GM12878 (cell line): Measurements from ENCODE around the gene DDX20. TPM values are rescaled to one million over a fixed set of nuclear protein-coding genes. Genes with fewer than 3 reads are reported as not detected.
A peak's percentile ranks its signal among the peaks of the same experiment; 100 is the strongest.

Experiments used
- ATAC-seq: fragments of 200-7000 bp; cut with Tn5 transposase; 3 replicates; pipeline ENCODE4 v1.9.1; 2020; ENCODE audit warnings: mild to moderate bottlenecking, moderate library complexity
- BruUV-seq: library from RNA; stranded (reverse); fragments of 400-500 nt; replicated peaks from 2 replicates; lab custom pipeline; 2021; lab: Mats Ljungman, UMichigan
- CTCF ChIA-PET: fragments of 300-600 bp; sonication (Branson Sonifier 250); formaldehyde crosslinking; extraction: SDS; loops from one replicate; lab custom pipeline; 2021; ENCODE audit warnings: inconsistent platforms; lab: Yijun Ruan, JAX
- POLR2A ChIA-PET: fragments of 350-600 bp; formaldehyde crosslinking; extraction: SDS; loops from one replicate; lab custom pipeline; 2021; ENCODE audit warnings: inconsistent platforms; lab: Charles Lee
- RAD21 ChIA-PET: fragments of 300-600 bp; sonication (Branson Sonifier 250); formaldehyde crosslinking; loops from one replicate; lab custom pipeline; 2023; ENCODE audit warnings: antibody characterized with exemption; ENCODE audit not compliant: unreplicated experiment; lab: Charles Lee
- SMC1A ChIA-PET: fragments of 300-600 bp; sonication (Branson Sonifier 250); formaldehyde crosslinking; loops from one replicate; lab custom pipeline; 2023; ENCODE audit not compliant: unreplicated experiment, uncharacterized antibody; lab: Charles Lee
- DNase-seq: peaks from one replicate; pipeline ENCODE4 v3.0.0-alpha.2; 2011; ENCODE audit warnings: low read depth, low spot score
- FAIRE-seq: peaks from 3 replicates; lab custom pipeline; 2011; peaks lifted over from hg19 to GRCh38; lab: Jason Lieb, UNC
- H2AFZ ChIP-seq: 2 replicates; pipeline ENCODE4 v1.6.0; 2011; ENCODE audit warnings: low read depth, low read length, control low read depth; ENCODE audit not compliant: control insufficient read depth
- H3K27ac ChIP-seq: 2 replicates; pipeline ENCODE4 v1.5.1; 2011; ENCODE audit warnings: control low read depth; ENCODE audit not compliant: control insufficient read depth, insufficient read depth
- H3K27me3 ChIP-seq, 2 experiments: replicated peaks in 1 of 2; 2 replicates each; pipeline versions ENCODE4 v1.6.0 to v1.6.1; 2011; ENCODE audit warnings: low read length in 1 of 2; ENCODE audit not compliant: control insufficient read depth in 2 of 2, insufficient read depth in 2 of 2
- H3K36me3 ChIP-seq, 2 experiments: 2 replicates each; pipeline ENCODE4 v1.5.1; 2011; ENCODE audit warnings: low read length in 1 of 2; ENCODE audit not compliant: control insufficient read depth in 2 of 2, insufficient read depth in 2 of 2
- H3K4me1 ChIP-seq: 2 replicates; pipeline ENCODE4 v1.6.1; 2011; ENCODE audit warnings: mild to moderate bottlenecking, low read length, moderate library complexity, mixed read lengths; ENCODE audit not compliant: control insufficient read depth, insufficient read depth
- H3K4me2 ChIP-seq: 2 replicates; pipeline ENCODE4 v1.6.0; 2011; ENCODE audit warnings: control low read depth; ENCODE audit not compliant: control insufficient read depth, insufficient read depth
- H3K4me3 ChIP-seq: fragments of 200-600 bp; sonication (generic); 2 replicates; pipeline ENCODE4 v1.5.1; 2016
- H3K79me2 ChIP-seq: 2 replicates; pipeline ENCODE4 v1.6.0; 2011; ENCODE audit warnings: low read length; ENCODE audit not compliant: control insufficient read depth, insufficient read depth
- H3K9ac ChIP-seq: 2 replicates; pipeline ENCODE4 v1.8.0; 2011; ENCODE audit warnings: low read length, control low read depth, mixed read lengths; ENCODE audit not compliant: control insufficient read depth, insufficient read depth
- H3K9me3 ChIP-seq: replicated peaks from 3 replicates; pipeline ENCODE4 v1.5.1; 2011; ENCODE audit warnings: mild to moderate bottlenecking, low read length; ENCODE audit not compliant: control insufficient read depth, insufficient read depth
- H4K20me1 ChIP-seq: 2 replicates; pipeline ENCODE4 v1.6.0; 2011; ENCODE audit not compliant: control insufficient read depth, insufficient read depth
- JUNB ChIP-seq: IDR thresholded peaks from 2 replicates; pipeline ENCODE4 v1.6.1; 2016; ENCODE audit warnings: antibody characterized with exemption, mild to moderate bottlenecking
- MYC ChIP-seq: IDR thresholded peaks from 2 replicates; pipeline ENCODE4 v1.6.1; 2011; ENCODE audit warnings: mild to moderate bottlenecking, low read length, moderate library complexity, inconsistent platforms; ENCODE audit not compliant: insufficient read depth, insufficient replicate concordance, insufficient read length, severe bottlenecking
- PML ChIP-seq: IDR thresholded peaks from 2 replicates; pipeline ENCODE4 v1.6.1; 2012; ENCODE audit warnings: low read length, inconsistent platforms
- RAD51 ChIP-seq: fragments of 450-650 bp; IDR thresholded peaks from 2 replicates; pipeline ENCODE4 v1.6.1; 2016; ENCODE audit warnings: moderate library complexity, mild to moderate bottlenecking, inconsistent platforms
- TBL1XR1 ChIP-seq: IDR thresholded peaks from 2 replicates; pipeline ENCODE4 v1.6.1; 2012; ENCODE audit warnings: low read depth, low read length, improper control_type of control experiment
- ZNF217 ChIP-seq: fragments of 450-650 bp; IDR thresholded peaks from 2 replicates; pipeline ENCODE4 v1.6.1; 2017; ENCODE audit warnings: antibody characterized with exemption, mild to moderate bottlenecking
- WGBS: methylation state at CpG from one replicate; pipeline ENCODE4 v1.1.6; 2016; ENCODE audit warnings: low lambda C conversion rate; ENCODE audit not compliant: insufficient replicate concordance, insufficient coverage; ENCODE audit errors: missing lambda C conversion rate; 5-methylcytosine and 5-hydroxymethylcytosine counted together
- in situ Hi-C: fragments of 300-500 bp; cut with MboI; formaldehyde crosslinking; loops from 9 replicates; pipeline ENCODE4 v1.14.3; 2018; ENCODE audit warnings: mixed read lengths
- intact Hi-C: fragments of 100-400 bp; cut with micrococcal nuclease; formaldehyde crosslinking; loops from one replicate; pipeline ENCODE4 v1.14.2; 2022; ENCODE audit not compliant: unreplicated experiment
- polyA plus RNA-seq, 11 experiments: library from polyadenylated mRNA; depleted of rRNA in 4 of 11; unstranded in 6 of 11; stranded (reverse) in 5 of 11; fragments of >200 nt; fragmentation: Nextera tagmentation in 4 of 11; fragmentation: Illumina TruSeq in 1 of 11; extraction: Ambion mirVana in 4 of 11; extraction: Trizol in 1 of 11; gene quantifications; 1 replicate in 1 of 11; 2 replicates in 10 of 11; pipeline versions ENCODE4 v1.2.1 to v1.2.3, GENCODE V29; 2011 to 2016; ENCODE audit warnings: inconsistent platforms in 2 of 11, missing spikeins in 2 of 11, low read depth in 1 of 11
- total RNA-seq, 4 experiments: library from RNA; depleted of rRNA in 3 of 4; stranded (reverse); fragments of >200 nt in 3 of 4; fragmentation: Illumina TruSeq in 1 of 4; extraction: Trizol in 1 of 4; gene quantifications; 2 replicates each; pipeline versions ENCODE4 v1.2.1 to v1.2.3, GENCODE V29; 2013 to 2021

DDX20 gene
- total and polyA plus RNA-seq, 10 of the 15 experiments (the other 5 are each of a cell fraction or from before 2014, with no cell fraction given): 7.2 to 30.6 (median 25.1) TPM

DNA sequence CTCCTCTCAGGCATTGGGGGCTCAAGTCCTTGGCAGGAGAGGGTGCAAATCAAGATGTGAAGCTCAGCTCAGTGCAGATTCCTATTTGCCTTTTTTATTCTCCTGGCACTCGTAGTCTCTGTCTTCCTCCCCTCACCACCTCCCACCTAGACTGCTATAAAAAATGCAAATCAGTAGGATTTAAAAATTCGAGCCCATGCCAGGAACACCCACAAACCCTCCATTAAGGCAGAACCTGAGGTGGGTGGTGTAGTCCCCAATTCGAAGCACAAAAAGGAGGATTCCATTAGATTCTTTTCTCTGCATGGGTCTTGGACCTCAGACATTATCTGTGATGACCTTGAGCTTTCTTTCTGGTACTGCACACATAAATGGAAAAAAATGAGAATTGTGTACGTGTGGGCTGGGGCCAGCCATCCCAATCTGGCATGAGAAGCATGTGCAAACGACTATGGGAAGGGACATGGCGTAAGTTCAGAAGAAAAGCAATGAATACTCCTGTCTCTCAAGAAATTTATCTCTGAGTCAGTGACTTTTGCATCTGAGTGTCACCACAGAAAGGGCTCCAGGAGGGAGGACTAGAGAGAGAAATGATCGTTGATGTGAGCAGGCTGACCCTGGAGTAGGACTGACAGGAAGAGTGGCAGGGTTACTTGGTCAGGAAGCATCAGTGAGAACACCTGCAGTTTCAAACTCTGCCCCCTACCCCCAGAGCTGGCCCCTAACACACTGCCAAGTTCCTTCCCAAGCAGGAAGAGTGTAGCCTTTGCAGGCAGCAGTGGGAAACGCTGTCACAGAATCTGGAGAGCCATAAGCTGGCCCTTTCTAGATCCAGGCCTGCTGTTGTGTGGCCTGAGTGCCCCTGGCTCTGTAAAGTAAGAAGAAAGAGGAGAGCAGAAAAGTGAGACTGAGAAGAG lies 18.2 kb upstream of the DDX20 start:
- FAIRE-seq (peak; percentile 64), ATAC-seq (no peak), DNase-seq (no peak)
- Histone ChIP-seq H3K4me1 (peaks cover 11% of the 10 kb centered on the region), H3K4me3 (peak overlapping the region; percentile 86), H2AFZ (no peak overlapping the region; the same call in 1 of the 2 replicates), H3K36me3 (no peaks in the 10 kb centered on the region), H3K9me3 (no peaks in the 10 kb centered on the region), H3K4me2 (peak overlapping the region; percentile 100), H3K27ac (no peak overlapping the region), H3K27me3 (peaks cover 0 to 6% of the 10 kb centered on the region in 2 experiments; a peak in 2 of 4 replicates), H4K20me1 (no peaks in the 10 kb centered on the region), H3K79me2 (no peaks in the 10 kb centered on the region), H3K9ac (no peak overlapping the region)
- intact Hi-C loops (no loop called here), in situ Hi-C loops (no loop called here)
- WGBS: 63% methylated on average over 8 of the region's 8 CpGs
- ChIA-PET POLR2A (interaction anchor here (0.6 to 2.2 kb wide), 8 partner anchors 14 to 229 kb away, joined by 3 to 6 read pairs (median 3); partner anchors contain the start of gene RAP1A), SMC1A (interaction anchor here (1.1 to 4.8 kb wide), 13 partner anchors 10 to 289 kb away, joined by 3 to 31 read pairs (median 5); no protein-coding TSS in a partner anchor), CTCF (interaction anchor here (0.8 to 12.7 kb wide), 11 partner anchors 8 to 255 kb away, joined by 3 to 135 read pairs (median 6); no protein-coding TSS in a partner anchor), RAD21 (interaction anchor here (0.7 to 3.9 kb wide), 13 partner anchors 10 to 256 kb away, joined by 3 to 26 read pairs (median 4); no protein-coding TSS in a partner anchor)
- BruUV-seq: no TSS peak
- TF ChIP-seq PML (no peak), MYC (no peak), TBL1XR1 (no peak), RAD51 (no peak), JUNB (no peak), ZNF217 (no peak)
